CD4-positive, alpha-beta T cell treated with Interleukin-12 subunit alpha and Interleukin-12 subunit beta, for 1 hour (primary cell): ENCODE measurements around the gene PRKCG.

Experiments used
- DNase-seq: peaks from one replicate; pipeline ENCODE4 v3.0.0-alpha.2; 2020

Gene PRKCG

DNA sequence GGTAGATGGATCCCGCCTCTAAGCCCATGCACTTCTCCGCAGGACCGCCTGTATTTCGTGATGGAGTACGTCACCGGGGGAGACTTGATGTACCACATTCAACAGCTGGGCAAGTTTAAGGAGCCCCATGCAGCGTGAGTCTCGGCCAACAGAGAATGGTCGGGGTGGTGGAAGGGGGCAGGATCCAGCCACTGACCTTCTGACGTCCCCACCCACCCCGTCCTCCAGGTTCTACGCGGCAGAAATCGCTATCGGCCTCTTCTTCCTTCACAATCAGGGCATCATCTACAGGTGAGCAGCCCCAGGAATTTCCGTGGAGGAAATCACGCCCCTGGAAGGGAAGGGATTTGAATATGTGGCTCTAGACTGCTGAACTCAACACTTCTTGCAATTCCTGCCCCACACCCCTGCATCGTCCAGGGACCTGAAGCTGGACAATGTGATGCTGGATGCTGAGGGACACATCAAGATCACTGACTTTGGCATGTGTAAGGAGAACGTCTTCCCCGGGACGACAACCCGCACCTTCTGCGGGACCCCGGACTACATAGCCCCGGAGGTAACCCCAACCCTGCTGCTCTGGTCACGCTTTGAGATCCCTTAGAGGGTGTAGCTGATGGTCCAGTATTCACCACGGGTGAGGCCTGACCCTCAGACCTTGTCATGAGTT lies 18.3 kb downstream of the PRKCG start:
- no peak for DNase-seq

DNA sequence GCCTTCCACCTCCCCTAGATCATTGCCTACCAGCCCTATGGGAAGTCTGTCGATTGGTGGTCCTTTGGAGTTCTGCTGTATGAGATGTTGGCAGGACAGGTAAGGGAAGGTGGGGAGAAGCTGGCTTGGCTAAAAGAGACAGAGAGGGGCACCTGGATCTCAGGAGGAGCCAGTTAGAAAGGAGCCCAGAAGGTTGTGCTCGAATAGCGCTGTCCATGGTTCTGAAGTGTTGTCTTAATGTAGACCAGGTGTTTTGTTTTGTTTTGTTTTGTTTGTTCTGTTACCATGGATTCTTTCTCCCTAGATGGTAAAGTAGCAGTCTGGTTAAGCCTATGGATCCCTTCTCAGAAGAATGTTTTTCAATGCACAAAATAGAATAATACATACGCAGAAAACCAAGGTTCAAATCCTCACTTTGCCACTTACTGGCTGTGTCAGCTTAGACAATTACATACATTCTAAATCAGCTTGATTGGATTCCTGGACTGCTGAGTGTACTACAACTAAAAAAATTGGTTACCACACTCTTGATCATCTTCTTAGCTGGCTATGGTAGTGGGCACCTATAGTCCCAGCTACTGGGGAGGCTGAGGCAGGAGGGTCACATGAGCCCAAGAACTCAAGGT lies 21.2 kb downstream of the PRKCG start:
- peak; percentile 49 for DNase-seq

DNA sequence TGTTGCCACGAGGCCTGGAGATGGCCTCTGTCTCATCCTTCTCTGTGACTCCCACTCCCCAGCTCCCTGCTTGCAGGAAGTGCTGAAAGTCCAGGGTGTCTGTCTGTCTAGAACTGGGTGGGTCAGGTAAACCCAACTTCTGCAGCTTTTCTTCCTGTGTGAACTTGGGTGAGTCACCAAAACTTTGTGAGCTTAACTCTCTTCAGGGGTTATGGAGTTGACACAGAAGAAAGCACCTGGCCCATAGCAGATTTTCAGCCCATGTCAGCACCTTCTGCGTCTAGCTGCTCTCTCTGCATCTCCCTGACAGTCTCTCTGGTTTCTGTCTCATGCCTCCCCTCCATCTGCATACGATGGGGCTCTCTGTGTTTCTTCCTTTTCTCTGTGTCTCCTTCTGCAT lies 22.9 kb downstream of the PRKCG start:
- no peak for DNase-seq

DNA sequence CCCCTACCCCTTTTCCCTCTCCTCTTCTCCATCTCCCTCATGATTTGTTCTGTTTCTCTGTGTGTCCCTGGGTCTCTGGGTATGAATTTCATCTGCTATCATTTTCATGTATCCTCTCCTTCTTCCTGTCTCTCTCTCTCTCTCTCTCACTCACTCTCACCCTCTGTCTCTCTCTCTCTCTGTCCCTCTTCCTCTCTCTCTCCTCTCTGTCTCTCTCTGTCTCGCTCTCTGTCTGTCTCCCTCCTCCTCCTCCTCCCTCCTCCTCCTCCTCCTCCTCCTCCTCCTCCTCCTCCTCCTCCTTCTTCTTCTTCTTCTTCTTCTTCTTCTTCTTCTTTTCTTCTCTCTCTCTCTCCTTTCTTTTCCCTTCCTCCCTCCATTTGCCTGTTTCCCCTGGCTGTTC lies 23.8 kb downstream of the PRKCG start:
- DNase-seq: no peak

DNA sequence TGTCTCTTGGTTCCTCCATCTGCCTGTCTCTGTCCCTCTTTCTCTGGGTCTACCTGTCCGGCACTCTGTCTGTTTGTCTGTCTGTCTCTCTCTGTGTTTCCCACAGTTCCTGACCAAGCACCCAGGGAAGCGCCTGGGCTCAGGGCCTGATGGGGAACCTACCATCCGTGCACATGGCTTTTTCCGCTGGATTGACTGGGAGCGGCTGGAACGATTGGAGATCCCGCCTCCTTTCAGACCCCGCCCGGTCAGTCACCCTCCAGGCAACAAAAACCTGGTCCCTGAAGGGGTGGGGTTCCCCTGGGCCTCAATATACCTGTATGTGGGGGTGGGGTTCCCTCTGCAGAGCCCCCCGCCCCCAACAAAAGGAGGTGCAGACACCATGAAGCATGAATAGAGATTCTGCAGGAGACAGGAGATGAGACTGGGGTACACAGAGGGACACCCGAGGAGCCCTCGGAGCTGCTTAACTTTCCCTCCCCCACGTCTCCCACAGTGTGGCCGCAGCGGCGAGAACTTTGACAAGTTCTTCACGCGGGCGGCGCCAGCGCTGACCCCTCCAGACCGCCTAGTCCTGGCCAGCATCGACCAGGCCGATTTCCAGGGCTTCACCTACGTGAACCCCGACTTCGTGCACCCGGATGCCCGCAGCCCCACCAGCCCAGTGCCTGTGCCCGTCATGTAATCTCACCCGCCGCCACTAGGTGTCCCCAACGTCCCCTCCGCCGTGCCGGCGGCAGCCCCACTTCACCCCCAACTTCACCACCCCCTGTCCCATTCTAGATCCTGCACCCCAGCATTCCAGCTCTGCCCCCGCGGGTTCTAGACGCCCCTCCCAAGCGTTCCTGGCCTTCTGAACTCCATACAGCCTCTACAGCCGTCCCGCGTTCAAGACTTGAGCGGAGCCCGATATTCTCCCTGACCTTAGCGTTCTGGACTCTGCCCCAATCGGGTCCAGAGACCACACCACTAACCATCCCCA lies 24.5 kb downstream of the PRKCG start:
- peak; percentile 71 for DNase-seq

DNA sequence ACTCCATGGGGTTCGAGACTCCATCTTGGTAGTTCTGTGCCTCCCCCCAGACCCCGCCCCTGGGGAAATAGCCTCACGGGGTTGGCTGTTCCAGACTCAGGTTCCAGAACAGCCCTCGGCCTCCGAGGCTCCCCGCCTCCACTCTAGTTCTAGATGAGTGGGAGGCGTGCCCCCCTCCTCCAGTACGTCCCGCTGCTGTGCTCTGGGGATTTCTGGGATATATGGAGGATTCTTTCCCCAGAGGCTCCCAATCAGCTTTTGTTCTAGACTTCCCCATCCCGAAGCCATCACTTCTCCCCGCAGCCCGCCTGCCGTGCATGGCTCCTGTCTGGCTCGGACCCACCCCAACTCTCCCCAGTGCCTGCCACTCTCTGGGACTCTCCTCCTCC lies 25.2 kb downstream of the PRKCG start:
- DNase-seq: no peak

DNA sequence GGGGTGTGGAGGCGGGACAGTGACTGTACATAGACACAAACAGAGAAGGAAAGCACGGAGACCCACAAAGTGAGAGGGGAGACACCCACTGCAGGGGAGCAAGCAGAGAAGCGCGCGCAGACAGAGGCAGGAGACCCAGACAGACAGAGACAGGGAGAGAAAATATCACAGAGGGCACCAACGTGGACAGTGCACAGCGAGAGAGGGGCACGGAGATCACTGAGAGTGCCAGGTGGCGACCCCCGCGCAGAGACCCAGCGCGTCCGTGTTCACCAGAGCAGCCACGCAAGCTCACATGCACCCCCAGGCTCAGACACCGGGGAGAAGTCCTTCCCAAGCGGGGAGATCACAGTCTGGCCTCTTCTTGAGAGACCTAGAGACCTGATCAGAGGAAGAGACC lies 25.7 kb downstream of the PRKCG start:
- DNase-seq: no peak

DNA sequence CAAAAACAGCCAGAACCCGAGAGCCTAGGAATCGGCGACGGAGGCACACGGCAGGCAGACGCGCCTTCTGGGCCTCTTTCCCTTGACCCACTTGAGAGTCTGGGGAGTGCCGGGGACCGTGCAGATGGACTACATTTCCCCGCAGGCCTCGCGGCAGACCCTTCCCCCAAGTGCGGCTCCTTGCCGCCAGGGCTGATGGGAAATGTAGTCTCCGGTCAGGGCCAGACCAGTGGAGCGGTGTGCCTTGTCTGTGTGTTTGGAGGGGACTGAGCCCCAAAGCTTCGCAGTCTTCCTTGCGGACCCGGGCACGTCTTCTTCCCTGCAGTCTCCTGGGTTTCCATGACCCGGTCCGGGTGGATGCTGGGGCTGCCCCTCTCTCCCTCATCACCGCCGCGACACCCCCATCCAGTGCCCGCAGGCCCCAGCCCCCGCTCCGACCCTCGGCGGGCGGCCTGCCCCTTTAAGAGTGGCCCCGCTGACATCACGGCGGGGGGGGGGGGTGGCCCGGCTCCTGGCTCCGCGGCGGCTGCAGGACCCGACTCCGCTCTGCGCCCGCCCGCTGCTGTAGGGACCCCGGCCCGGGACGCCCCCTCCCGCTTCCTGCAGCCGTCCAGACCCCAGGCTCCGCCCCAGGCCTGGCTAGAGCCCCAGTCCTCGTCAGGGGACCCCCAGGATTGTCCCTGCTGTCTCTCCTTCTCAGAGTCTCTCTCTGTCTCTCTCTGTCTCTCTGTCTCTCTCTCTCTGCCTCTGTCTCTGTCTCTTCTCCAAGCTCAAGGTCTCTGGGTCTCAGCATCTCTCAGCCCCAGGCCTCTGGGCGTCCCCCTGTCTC lies 26.3 kb downstream of the PRKCG start:
- DNase-seq: peak; percentile 45

DNA sequence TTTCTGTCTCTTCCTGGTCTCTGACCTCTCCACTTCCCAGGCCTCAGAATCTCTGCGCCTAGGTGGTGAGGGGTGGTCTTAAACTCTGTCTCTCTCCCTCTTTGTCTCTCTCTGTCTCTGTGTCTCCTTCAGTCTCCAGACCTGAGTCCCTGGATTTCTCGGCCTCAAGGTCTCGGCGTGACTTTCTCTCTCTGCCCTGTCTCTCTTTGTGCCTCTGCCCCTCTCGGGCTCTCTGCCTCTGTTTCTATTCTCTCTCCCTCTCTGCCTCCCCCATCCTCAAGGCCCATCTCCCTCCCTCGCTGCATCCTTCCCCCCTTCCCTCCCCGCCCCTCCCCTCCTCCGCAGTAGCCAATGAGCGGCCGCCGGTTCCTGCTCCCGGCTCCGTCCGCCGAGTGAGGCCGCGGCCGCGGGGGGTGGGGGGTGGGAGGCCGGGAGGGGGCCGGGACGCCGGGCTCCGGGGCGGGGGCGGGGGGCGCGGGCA lies 27.0 kb downstream of the PRKCG start, which contains the start of gene CACNG7:
Gene CACNG7, plus strand, starts transcription at position 344 of the 481 bp plus-strand sequence. CDS start 3,554 bp downstream, outside the sequence.
- no peak for DNase-seq

DNA sequence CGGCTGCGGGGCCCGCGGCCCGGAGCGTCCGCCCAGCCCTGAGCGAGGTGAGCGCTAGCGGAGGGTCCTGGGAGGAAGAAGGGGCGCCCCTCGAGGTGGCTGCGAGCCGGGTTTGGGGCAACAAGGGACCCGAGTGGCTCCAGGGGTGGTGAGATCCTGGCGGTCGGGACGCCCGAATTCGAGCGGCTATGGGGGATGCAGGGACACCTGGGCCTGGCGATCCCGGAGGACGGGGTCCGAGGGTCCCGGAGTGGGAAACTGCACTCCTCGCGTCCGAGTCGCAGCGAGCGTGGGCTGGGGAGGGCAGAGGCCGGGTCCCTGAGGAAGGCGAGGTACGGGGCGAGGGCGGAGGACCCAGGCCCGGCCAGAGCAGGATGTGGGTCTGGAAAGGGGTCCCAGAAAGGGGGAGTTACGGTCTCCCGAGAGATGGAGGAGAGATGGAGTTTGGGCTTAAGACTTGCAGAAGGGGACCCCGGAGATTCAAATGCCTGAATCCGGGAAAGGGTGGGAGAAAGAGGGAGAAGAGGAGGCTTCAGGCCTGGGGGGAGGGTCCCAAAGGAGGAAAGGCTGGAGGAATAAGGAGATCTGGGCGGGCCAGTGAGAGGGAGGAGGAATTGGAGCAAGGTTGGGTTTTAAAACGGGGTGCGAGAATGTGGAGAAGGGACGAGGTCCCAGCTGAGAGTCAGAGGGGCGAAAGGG lies 27.6 kb downstream of the PRKCG start:
- no peak for DNase-seq

DNA sequence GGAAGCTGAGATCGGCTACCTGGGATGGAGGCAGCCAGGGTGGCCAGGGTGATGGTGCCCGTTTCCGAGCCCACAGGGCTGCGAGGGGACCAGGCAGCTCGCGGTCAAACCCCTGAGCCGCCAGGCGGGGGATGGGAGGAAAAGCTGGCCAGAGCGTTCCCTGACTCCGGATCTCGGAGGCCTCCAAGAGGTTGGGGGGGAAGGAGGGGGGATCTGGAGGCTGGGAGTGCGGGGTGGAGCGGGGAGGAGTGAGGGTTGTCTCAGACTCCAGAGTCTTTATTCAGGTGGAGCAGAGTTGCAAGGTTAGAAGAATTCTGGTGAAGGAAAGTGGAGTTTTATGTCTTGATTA lies 28.1 kb downstream of the PRKCG start:
- DNase-seq: no peak

DNA sequence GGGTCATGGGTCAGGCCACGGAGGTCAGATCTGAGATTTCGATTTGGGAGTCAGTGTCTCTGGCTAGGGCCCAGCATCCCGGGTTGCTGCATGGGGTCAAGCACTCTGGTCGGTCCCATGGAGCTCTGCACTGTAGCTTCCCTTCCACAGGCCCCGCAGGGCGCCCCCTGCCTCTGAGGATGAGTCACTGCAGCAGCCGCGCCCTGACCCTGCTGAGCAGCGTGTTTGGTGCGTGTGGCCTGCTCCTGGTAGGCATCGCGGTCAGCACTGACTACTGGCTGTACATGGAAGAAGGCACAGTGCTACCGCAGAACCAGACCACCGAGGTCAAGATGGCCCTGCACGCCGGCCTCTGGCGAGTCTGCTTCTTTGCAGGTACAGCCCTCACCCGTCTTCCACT lies 30.7 kb downstream of the PRKCG start:
- DNase-seq: no peak

DNA sequence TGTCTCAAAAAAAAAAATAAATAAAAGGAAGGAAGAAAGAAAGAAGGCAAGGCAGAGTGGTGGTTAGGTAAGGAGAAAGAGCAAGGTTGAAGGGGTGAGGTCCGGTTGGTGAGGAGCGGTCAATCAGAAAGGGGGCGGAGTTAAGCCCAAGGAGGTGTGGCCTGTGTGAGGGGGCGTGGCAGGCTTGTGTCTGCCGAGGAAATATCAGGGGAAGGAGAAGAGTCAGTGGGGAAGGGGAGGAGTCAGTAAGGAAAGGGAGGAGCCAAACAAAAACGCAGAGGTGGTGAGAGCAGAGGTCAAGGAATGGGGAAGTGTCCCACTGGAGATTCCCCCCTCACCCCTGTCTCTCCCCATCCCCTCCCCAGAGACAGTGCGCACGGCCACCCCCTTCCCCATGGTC lies 33.0 kb downstream of the PRKCG start:
- DNase-seq: no peak

DNA sequence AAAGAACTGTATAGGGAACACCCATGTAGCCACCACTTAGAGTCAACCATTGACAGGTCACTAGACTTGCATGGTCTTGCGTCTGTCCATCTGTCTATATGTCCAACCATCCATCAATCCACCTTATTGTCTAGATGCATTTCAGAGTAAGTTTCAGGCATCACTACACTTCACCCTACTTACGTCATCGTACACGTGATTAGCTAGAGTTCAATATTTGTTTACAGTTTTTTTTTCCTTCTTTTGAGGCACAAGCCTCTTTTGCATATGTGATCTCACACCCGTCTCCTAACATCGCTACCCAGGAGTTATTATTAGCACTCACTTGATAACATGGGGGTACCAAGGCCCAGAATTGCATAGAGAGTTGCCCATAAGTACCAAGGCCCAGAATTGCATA lies 34.0 kb downstream of the PRKCG start:
- no peak for DNase-seq

DNA sequence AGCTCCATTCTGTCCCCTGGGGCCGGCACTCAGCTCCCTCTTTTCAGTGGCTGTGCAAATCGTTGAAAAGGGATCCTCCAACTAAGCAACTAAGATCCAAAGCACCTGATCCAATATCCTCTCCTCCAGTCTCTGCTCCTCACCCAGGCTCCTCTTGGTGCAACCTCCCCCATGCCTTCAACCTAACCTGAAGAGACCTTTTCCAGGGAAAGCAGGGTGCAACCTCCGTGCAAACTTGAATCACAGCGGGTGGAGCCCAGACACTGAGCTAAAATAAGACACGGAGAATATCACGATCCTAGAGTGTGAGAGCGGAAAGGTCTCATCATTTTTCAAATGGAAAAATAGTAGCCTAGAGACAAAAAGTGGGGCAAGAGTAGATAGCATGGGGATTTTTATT lies 35.4 kb downstream of the PRKCG start:
- no peak for DNase-seq

DNA sequence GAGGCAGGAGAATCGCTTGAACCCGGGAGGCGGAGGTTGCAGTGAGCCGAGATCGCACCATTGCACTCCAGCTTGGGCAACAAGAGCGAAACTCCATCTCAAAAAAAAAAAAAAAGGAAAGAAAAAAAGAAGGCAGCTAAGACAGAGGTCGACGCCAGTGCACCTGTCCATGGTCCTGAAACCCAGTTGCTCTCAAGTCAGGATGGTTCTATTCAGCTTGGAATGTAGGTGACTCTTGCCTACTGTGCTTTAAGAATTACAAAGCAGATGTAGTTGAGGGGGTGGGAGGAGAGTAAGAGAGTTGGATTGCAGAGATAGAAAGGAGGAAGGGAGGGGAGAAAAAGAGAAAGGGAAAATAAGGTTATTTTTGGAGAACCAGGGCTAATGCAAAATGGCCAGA lies 45.7 kb downstream of the PRKCG start:
- peak; percentile 20 for DNase-seq

DNA sequence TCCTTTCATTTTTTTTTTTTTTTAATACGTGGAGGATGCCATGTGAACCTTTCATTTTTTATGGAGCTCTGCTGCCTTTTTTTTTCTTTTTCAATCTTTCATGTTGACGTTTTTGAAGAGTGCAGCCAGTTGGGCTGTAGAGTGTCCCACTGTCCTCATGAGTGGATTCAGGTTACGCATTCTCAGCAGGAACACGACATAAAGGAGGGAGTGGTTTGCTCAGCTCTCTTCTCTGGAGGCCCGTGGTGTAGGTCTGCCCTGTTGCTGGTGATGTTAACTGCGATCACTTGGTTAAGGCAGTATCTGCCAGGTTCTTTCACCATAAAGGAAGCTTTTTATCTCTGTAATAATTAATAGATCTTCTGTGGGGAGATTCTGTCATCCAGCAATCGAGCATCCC lies 54.0 kb downstream of the PRKCG start:
- DNase-seq: no peak

DNA sequence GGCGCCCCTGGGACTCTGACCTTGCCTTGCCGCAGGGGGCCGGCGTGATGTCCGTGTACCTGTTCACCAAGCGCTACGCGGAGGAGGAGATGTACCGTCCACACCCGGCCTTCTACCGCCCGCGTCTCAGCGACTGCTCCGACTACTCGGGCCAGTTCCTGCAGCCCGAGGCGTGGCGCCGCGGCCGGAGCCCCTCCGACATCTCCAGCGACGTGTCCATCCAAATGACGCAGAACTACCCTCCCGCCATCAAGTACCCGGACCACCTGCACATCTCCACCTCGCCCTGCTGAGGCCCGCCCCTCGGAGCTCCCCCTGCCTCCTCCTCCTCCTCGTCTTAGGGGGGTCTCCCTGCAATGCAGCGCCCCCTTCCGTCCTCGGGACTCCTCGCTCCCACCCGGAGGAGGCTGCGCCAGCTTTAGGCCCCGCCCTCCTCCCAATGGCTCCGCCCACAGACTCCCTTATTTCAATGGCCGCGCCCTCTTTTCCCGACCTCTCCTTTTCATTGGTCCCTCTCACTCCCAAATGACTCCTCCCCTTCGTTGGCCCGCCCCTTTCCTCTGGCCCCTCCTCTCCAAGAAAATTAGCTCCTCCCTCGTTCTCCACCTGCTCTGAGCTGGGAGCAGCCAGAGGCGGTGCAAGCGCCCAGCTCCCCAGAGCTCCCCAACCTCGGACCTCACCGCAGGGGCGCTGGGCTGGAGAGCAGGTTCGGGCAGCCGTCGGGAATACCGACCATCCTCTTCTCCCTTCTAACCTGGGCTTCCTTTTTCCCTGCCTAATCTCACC lies 60.2 kb downstream of the PRKCG start:
- no peak for DNase-seq

DNA sequence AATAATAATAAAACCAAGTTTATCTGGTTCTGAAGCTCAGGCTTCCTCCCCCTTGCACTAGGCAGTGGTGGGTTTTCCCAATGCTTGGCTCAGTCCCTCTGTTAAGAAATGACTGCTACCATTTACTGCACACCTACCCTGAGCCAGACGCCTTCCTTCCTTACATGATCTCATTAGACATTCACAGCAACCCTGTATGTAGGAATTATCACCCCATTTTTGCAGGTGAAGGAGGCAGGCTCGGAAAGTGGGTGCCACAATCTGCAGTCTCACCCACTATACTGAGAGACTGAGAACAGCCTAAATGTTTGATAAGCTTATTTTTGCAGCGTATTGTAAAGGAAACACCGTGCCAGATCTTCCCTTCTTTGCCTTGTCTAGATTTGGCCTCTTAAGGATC lies 62.4 kb downstream of the PRKCG start:
- DNase-seq: no peak

DNA sequence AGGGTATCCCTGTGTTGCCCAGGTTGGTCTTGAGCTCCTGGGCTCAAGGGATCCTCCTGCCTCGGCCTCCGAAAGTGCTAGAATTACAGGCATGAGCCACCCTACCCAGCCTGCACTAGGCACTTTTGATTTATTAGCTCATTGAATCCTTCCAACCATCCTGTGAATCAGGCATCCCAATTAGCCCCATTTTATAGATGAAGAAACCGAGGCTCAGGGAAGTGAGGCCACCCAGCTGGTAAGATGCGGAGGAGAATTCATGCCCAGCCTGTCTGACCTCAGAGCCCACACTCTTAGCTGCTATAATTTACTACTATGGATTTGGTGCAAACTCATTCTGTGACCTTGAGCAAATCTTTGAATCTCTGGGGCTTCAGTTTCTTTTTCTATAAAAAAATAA lies 62.9 kb downstream of the PRKCG start:
- no peak for DNase-seq

DNA sequence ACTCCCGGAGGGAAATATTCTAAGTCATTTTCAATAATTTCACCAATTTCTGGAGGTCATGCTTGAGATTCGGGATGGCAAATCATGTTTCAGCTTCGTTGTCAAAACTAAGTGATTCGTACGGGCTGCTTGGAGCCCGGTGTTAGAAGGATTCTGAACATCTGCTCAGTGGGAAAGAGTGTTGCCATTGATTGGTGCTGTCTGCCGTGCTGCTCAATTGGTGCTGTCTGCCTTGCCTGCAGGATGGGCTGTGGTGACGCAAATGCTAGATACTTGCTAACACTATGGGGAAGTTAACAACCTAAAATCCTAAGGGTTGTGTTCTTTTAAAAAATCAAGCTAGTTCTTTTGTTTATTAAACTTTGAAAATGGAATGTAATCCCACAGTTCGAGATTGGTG lies 63.4 kb downstream of the PRKCG start:
- DNase-seq: no peak
